Caco-2 (cell line): ENCODE measurements around the gene OTULIN. TPM values are rescaled to one million over a fixed set of nuclear protein-coding genes. Genes with fewer than 3 reads are reported as not detected.

Source experiments
- BruUV-seq: library from RNA; stranded (reverse); fragments of 400-500 nt; replicated peaks from 2 replicates; lab custom pipeline; 2021; lab: Mats Ljungman, UMichigan
- CTCF ChIA-PET: fragments of 300-600 bp; sonication (Branson Sonifier 250); formaldehyde crosslinking; loops from one replicate; lab custom pipeline; 2022; ENCODE audit warnings: antibody characterized with exemption; lab: Charles Lee
- POLR2A ChIA-PET: fragments of 300-600 bp; sonication (Branson Sonifier 250); formaldehyde crosslinking; loops from one replicate; lab custom pipeline; 2022; ENCODE audit warnings: antibody characterized with exemption; lab: Charles Lee
- DNase-seq, 2 experiments: peaks; one replicate each; pipeline versions ENCODE4 v3.0.0 to v3.0.0-alpha.2; 2020 to 2022
- H3K27me3 ChIP-seq: replicated peaks from 2 replicates; pipeline ENCODE4 v1.6.0; 2011; ENCODE audit warnings: low read length; ENCODE audit not compliant: control insufficient read depth, insufficient read depth
- H3K36me3 ChIP-seq: 2 replicates; pipeline ENCODE4 v1.5.1; 2011; ENCODE audit warnings: low read length; ENCODE audit not compliant: control insufficient read depth, insufficient read depth
- H3K4me1 ChIP-seq: fragments of 250-450 bp; sonication (Bioruptor Pico); 2 replicates; pipeline ENCODE4 v1.5.1; 2020; ENCODE audit warnings: mild to moderate bottlenecking
- H3K4me3 ChIP-seq: 2 replicates; pipeline ENCODE4 v1.5.1; 2011; ENCODE audit warnings: low read depth, mild to moderate bottlenecking, control low read depth, low read length
- H3K9me3 ChIP-seq: fragments of 250-450 bp; sonication (Bioruptor Pico); 2 replicates; pipeline ENCODE4 v1.5.1; 2020; ENCODE audit warnings: mild to moderate bottlenecking, moderate library complexity
- H3K27ac Mint-ChIP-seq: one replicate; pipeline ENCODE4 v1.8.0; 2022; ENCODE audit warnings: mixed read lengths; ENCODE audit not compliant: unreplicated experiment
- H3K27me3 Mint-ChIP-seq: one replicate; pipeline ENCODE4 v1.8.0; 2022; ENCODE audit warnings: mixed read lengths; ENCODE audit not compliant: insufficient read depth, unreplicated experiment
- H3K36me3 Mint-ChIP-seq: one replicate; pipeline ENCODE4 v1.8.0; 2022; ENCODE audit warnings: mild to moderate bottlenecking, mixed read lengths; ENCODE audit not compliant: insufficient read depth, unreplicated experiment
- H3K4me1 Mint-ChIP-seq: one replicate; pipeline ENCODE4 v1.8.0; 2022; ENCODE audit warnings: low read depth, mixed read lengths; ENCODE audit not compliant: unreplicated experiment
- H3K4me3 Mint-ChIP-seq: one replicate; pipeline ENCODE4 v1.8.0; 2022; ENCODE audit warnings: mild to moderate bottlenecking, moderate library complexity, mixed read lengths; ENCODE audit not compliant: unreplicated experiment
- H3K9me3 Mint-ChIP-seq: one replicate; pipeline ENCODE4 v1.8.0; 2022; ENCODE audit warnings: mixed read lengths; ENCODE audit not compliant: unreplicated experiment
- intact Hi-C: fragments of 100-400 bp; cut with micrococcal nuclease; formaldehyde crosslinking; loops from one replicate; pipeline ENCODE4 v1.10.0; 2022; ENCODE audit not compliant: unreplicated experiment
- total RNA-seq: library from RNA; stranded (reverse); gene quantifications from 2 replicates; pipeline ENCODE4 v1.2.3, GENCODE V29; 2022
- TF ChIP-seq, protein P1 (sequence below), 2 experiments: fragments of 200-600 bp in 1 of 2; IDR thresholded peaks; 1 replicate in 1 of 2; 2 replicates in 1 of 2; pipeline versions ENCODE4 v1.5.1 to v1.8.0; 2011 to 2022; ENCODE audit warnings: antibody characterized with exemption in 1 of 2, control low read depth in 1 of 2, inconsistent platforms in 1 of 2, low read depth in 1 of 2, low read length in 1 of 2, mild to moderate bottlenecking in 1 of 2, moderate library complexity in 1 of 2; ENCODE audit not compliant: insufficient read depth in 1 of 2, severe bottlenecking in 1 of 2, unreplicated experiment in 1 of 2

The OTULIN gene
- total RNA-seq, 1 experiment from 2014 or later: 42.6 TPM

DNA sequence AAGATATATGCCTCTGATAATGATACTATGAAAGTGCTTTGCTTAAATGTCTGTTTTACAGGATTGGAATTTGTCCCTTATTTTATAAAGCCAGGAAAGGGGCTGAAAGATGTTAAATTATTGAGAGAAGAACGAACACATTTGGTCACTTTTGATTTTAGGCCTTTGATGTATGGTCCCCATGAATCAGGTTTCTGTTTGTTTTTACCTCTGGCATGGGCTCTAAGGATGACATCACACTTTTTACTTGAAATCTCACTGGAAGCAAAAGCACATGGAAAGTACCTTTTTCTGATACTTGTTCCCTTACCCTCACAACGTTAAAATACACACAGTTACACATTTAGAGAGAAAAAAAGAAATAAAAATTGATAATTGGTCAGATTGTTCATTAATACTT is 6.9 kb downstream of the OTULIN start:
- CTCF ChIA-PET: no interaction called here
- Mint-ChIP-seq H3K4me1 (peaks cover 49% of the 10 kb centered on the region), H3K36me3 (peaks cover 43% of the 10 kb centered on the region), H3K9me3 (no peaks in the 10 kb centered on the region), H3K4me3 (no peak overlapping the region), H3K27ac (peak overlapping the region; percentile 29), H3K27me3 (no peaks in the 10 kb centered on the region)
- Histone ChIP-seq H3K4me3 (no peak overlapping the region), H3K27me3 (no peaks in the 10 kb centered on the region), H3K4me1 (peaks cover 27% of the 10 kb centered on the region), H3K9me3 (no peaks in the 10 kb centered on the region), H3K36me3 (no peaks in the 10 kb centered on the region)
- BruUV-seq: no TSS peak
- intact Hi-C loops: no loop called here
- no peak for DNase-seq
- TF ChIP-seq, protein P1, sequence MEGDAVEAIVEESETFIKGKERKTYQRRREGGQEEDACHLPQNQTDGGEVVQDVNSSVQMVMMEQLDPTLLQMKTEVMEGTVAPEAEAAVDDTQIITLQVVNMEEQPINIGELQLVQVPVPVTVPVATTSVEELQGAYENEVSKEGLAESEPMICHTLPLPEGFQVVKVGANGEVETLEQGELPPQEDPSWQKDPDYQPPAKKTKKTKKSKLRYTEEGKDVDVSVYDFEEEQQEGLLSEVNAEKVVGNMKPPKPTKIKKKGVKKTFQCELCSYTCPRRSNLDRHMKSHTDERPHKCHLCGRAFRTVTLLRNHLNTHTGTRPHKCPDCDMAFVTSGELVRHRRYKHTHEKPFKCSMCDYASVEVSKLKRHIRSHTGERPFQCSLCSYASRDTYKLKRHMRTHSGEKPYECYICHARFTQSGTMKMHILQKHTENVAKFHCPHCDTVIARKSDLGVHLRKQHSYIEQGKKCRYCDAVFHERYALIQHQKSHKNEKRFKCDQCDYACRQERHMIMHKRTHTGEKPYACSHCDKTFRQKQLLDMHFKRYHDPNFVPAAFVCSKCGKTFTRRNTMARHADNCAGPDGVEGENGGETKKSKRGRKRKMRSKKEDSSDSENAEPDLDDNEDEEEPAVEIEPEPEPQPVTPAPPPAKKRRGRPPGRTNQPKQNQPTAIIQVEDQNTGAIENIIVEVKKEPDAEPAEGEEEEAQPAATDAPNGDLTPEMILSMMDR (IDR thresholded peaks at IDR 0.05; ENCODE audit: insufficient read depth in 1 of 2, low read depth in 1 of 2, low read length in 1 of 2, severe bottlenecking in 1 of 2, unreplicated experiment in 1 of 2): no peak
- POLR2A ChIA-PET: no interaction called here

DNA sequence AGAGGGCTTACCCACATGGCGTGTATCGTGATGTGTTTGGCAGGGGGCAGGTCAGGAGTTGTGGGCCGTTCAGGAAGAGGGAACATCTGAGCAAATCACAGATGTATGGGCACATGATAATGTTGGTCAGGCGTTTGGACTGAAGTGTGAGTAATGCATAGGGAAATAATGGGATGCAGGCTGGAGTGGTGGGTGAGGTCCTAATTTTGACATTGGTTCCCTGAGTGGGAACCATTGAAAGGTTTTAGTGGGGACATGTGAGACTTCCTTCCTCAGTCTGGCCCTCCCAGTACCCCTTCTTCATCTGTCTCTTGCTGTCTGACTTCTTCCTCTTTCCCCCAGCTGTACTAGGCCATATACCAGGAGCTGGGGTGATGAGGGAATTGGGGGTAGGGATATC is 7.6 kb downstream of the OTULIN start:
- intact Hi-C loops: no loop called here
- peaks cover 45% of the 10 kb centered on the region for H3K36me3 Mint-ChIP-seq
- peak overlapping the region; percentile 29 for H3K27ac Mint-ChIP-seq
- DNase-seq: no peak
- Histone ChIP-seq H3K9me3 (no peaks in the 10 kb centered on the region), H3K36me3 (no peaks in the 10 kb centered on the region), H3K4me3 (no peak overlapping the region), H3K27me3 (no peaks in the 10 kb centered on the region), H3K4me1 (peaks cover 27% of the 10 kb centered on the region)
- ChIA-PET CTCF (no interaction called here), POLR2A (no interaction called here)
- H3K4me1 Mint-ChIP-seq: peaks cover 45% of the 10 kb centered on the region
- H3K9me3 Mint-ChIP-seq: no peaks in the 10 kb centered on the region
- H3K27me3 Mint-ChIP-seq: no peaks in the 10 kb centered on the region
- no peak overlapping the region for H3K4me3 Mint-ChIP-seq
- TF ChIP-seq, protein P1 (IDR thresholded peaks at IDR 0.05; ENCODE audit: insufficient read depth in 1 of 2, low read depth in 1 of 2, low read length in 1 of 2, severe bottlenecking in 1 of 2, unreplicated experiment in 1 of 2): no peak
- no TSS peak for BruUV-seq

DNA sequence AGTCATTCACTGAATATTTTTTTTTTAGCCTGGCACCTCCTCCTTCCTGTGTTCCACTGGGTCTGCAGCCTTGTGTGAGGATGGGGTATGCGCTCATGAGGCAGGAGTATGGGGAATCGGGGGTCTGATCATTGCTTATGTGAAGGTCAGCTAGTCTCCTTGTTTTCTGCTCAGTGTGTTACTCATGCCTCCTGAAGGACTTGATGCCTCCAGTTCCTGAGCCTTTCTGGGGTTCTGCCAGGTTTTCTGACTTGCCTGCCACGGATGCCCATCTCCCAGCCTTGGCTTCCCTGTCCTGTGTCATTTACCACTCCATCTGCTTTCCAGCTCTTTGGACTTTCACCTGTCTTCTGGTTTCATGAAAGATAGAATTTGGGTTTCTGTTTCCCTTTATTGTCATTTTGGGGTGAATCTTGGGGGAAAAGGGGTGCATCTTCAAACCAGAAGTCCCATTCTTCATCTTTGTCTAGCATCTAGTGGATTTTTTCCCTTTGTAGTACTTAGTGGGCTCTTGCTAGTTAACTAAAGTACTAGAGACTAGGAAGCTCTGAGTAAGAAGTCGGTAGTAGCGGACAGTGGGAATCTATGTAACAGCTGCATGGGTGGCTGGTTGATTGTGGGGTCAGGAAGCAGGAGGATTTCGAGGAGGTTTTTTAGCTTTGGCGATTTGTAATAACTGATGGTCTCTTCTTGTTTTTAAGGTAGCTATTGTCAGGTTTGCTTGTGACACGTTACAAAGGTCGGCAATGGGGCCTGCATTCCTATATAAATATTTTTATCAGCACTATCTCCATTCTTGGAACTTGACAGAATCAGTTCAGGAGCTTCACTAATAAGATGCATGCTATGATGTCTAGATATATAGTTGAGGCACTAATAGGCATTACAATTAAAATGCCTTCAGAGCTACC is 8.2 kb downstream of the OTULIN start:
- no TSS peak for BruUV-seq

More for the DNA sequence above, 8.2 kb downstream of the OTULIN start:
- H3K27me3 ChIP-seq: no peaks in the 10 kb centered on the region
- ChIA-PET POLR2A (no interaction called here), CTCF (interaction anchor here (1.0 kb wide), 1 partner anchor 13 kb away, joined by 3 read pairs; no protein-coding TSS in a partner anchor)
- TF ChIP-seq, protein P1 (IDR thresholded peaks at IDR 0.05; ENCODE audit: insufficient read depth in 1 of 2, low read depth in 1 of 2, low read length in 1 of 2, severe bottlenecking in 1 of 2, unreplicated experiment in 1 of 2): no peak
- H3K36me3 ChIP-seq: no peaks in the 10 kb centered on the region
- no peak for DNase-seq
- Mint-ChIP-seq H3K4me1 (peaks cover 42% of the 10 kb centered on the region), H3K9me3 (no peaks in the 10 kb centered on the region), H3K36me3 (peaks cover 42% of the 10 kb centered on the region), H3K27ac (no peak overlapping the region), H3K4me3 (no peak overlapping the region), H3K27me3 (no peaks in the 10 kb centered on the region)
- intact Hi-C loops: no loop called here
- no peak overlapping the region for H3K4me3 ChIP-seq
- no peaks in the 10 kb centered on the region for H3K9me3 ChIP-seq
- H3K4me1 ChIP-seq: peaks cover 26% of the 10 kb centered on the region
